SJCRH30 (cell line): ENCODE measurements around the gene GLS2. TPM values are rescaled to one million over a fixed set of nuclear protein-coding genes. Genes with fewer than 3 reads are reported as not detected.
"Not testable (repeated sequence)": the region's sequence is repeated elsewhere in the genome, so short reads cannot be mapped to it uniquely, and the experiment has no call there.

ENCODE experiments used
- DNase-seq, 2 experiments: peaks; one replicate each; pipeline ENCODE4 v3.0.0-alpha.2; 2015 to 2020
- H3K27ac ChIP-seq: fragments of 250-450 bp; sonication (Bioruptor Pico); 2 replicates; pipeline ENCODE4 v1.5.1; 2020; ENCODE audit warnings: mild to moderate bottlenecking, moderate library complexity
- H3K27me3 ChIP-seq: fragments of 250-450 bp; sonication (Bioruptor Pico); 2 replicates; pipeline ENCODE4 v1.5.1; 2020; ENCODE audit warnings: mild to moderate bottlenecking, moderate library complexity
- H3K36me3 ChIP-seq: fragments of 250-450 bp; sonication (Bioruptor Pico); 2 replicates; pipeline ENCODE4 v1.5.1; 2020; ENCODE audit warnings: mild to moderate bottlenecking, moderate library complexity
- H3K4me1 ChIP-seq: fragments of 250-450 bp; sonication (Bioruptor Pico); 2 replicates; pipeline ENCODE4 v1.5.1; 2020; ENCODE audit warnings: mild to moderate bottlenecking, moderate library complexity
- H3K4me3 ChIP-seq: fragments of 250-450 bp; sonication (Bioruptor Pico); 2 replicates; pipeline ENCODE4 v1.5.1; 2020; ENCODE audit warnings: mild to moderate bottlenecking, moderate library complexity
- H3K9me3 ChIP-seq: fragments of 250-450 bp; sonication (Bioruptor Pico); replicated peaks from 2 replicates; pipeline ENCODE4 v1.5.1; 2020; ENCODE audit warnings: mild to moderate bottlenecking, moderate library complexity
- total RNA-seq: library from RNA; depleted of rRNA; stranded (reverse); fragments of >200 nt; shearing (Covaris generic); gene quantifications from 2 replicates; pipeline ENCODE4 v1.2.3, GENCODE V29; 2014

GLS2 gene
- total RNA-seq, 1 experiment from 2014 or later = not detected

DNA sequence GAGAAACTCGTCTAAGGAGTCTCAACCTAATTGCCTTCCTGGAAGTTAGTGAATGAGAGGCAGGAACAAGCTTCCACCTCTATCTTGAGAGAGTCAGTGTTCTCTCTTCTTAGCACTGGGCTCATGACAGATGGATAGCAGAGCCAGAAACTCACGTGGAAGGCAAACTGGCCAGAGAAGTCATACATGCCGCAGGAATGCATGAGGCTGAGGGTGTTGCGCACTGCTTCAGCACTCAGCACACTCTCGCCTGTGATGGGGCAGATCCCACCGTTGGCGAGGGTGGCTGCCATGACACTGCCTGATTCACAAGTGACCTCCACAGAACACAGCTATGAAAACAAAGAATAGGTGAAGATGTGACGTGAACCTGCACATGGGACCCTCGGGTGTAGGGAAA is 13.6 kb downstream of the GLS2 start:
- no peaks in the 10 kb centered on the region for H3K4me1 ChIP-seq
- H3K27ac ChIP-seq = no peak overlapping the region
- H3K9me3 ChIP-seq = no peaks in the 10 kb centered on the region
- peaks cover 7% of the 10 kb centered on the region; the same call in 1 of the 2 replicates for H3K36me3 ChIP-seq
- H3K4me3 ChIP-seq = no peak overlapping the region
- no peak for DNase-seq
- no peaks in the 10 kb centered on the region for H3K27me3 ChIP-seq

DNA sequence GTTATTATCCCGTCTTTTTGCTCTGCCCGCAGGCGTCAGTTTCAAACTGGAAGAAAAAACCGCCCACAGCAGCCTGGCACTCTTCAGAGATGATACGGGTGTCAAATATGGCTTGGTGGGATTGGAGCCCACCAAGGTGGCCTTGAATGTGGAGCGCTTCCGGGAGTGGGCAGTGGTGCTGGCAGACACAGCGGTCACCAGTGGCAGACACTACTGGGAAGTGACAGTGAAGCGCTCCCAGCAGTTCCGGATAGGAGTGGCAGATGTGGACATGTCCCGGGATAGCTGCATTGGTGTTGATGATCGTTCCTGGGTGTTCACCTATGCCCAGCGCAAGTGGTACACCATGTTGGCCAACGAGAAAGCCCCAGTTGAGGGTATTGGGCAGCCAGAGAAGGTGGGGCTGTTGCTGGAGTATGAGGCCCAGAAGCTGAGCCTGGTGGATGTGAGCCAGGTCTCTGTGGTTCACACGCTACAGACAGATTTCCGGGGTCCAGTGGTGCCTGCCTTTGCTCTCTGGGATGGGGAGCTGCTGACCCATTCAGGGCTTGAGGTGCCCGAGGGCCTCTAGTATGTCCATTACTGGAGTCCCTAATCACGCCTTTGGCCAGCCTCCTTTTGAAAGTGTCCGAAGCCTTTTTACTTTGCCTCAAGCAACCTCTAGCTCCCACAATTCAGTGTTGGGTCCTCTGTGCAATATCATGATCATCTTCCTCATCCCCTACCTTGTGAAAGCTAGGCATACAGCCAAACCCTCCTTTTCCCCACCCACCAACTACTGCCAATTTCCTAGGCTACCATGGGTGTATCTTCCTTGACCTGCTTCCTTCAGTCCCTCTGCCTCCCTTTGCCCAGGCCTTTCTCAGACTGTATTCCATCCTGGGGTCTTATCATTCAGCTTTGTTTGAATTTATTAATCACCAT is 18.7 kb downstream of the GLS2 start:
- Histone ChIP-seq H3K4me3 (peak overlapping the region; percentile 89), H3K27ac (peak overlapping the region; percentile 83), H3K9me3 (no peaks in the 10 kb centered on the region), H3K36me3 (peaks cover 7% of the 10 kb centered on the region; the same call in 1 of the 2 replicates), H3K27me3 (no peaks in the 10 kb centered on the region), H3K4me1 (no peaks in the 10 kb centered on the region)
- no peak for DNase-seq

DNA sequence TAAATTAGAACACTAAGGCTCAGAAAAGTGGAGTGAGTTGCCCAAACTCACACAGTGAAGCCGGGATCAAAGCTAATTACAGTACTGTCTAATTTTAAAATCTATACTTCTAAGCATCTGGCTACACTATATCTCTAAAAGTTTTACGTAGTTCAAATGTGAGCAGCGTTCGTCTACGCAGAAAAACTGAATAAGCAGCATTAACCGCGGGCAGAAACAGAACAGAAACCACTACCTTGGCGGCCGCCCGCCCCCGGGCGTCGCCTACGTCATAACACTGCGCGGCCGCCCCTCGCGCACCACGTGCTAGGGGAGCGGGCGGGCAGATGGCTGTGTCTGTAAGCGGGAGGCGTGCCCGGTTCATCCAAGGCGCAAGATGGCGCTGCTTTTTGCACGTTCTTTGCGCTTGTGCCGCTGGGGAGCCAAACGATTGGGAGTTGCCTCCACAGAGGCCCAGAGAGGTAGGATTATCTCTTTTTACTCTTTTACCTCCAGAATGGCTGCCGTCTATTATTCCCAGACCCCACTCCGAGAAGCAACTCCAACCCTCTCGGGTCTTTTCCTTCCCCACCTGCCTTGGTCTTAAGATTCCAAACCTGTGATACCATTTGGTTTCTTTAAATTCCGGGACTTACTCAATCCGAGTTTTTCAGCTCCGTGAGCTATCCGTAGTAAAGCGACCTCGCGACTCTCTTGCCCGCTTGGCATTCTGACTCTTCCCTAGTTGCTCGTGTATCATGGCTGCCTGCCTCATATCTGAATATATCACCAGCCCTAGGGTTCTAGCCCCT is 19.6 kb downstream of the GLS2 start, which contains the start of gene SPRYD4:
TSS of gene SPRYD4 (plus strand) at position 363 of the 791 bp plus-strand sequence. CDS start at position 377, 14 bp downstream.
- Histone ChIP-seq H3K4me1 (no peaks in the 10 kb centered on the region), H3K27me3 (no peaks in the 10 kb centered on the region), H3K27ac (peak within 1 kb of the TSS; percentile 83), H3K9me3 (no peaks in the 10 kb centered on the region), H3K4me3 (peak within 1 kb of the TSS; percentile 89), H3K36me3 (peaks cover 4% of the 10 kb centered on the region; the same call in 1 of the 2 replicates)
- peak; percentile 89 to 93 for DNase-seq

DNA sequence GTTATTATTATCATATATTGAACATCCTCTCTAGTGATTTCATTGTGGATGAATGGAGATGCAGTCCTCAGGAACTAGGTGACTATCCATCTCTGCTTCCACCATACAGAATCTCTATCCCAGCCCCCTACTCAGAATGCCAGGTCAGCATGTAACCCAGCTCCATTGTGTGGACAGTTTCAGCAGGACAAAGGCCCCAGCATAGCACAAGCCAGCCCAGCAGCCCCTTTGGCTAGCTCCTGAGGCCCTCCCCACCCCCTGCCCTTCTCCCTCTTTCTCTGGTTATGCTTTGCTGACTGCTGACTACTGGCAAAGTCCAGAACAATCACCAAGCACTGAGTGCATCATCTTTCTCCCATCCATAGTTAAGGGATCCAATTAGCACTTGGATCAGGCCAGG is 25.4 kb downstream of the GLS2 start:
- no peak for DNase-seq
- H3K27ac ChIP-seq = no peak overlapping the region
- H3K4me3 ChIP-seq = no peak overlapping the region

DNA sequence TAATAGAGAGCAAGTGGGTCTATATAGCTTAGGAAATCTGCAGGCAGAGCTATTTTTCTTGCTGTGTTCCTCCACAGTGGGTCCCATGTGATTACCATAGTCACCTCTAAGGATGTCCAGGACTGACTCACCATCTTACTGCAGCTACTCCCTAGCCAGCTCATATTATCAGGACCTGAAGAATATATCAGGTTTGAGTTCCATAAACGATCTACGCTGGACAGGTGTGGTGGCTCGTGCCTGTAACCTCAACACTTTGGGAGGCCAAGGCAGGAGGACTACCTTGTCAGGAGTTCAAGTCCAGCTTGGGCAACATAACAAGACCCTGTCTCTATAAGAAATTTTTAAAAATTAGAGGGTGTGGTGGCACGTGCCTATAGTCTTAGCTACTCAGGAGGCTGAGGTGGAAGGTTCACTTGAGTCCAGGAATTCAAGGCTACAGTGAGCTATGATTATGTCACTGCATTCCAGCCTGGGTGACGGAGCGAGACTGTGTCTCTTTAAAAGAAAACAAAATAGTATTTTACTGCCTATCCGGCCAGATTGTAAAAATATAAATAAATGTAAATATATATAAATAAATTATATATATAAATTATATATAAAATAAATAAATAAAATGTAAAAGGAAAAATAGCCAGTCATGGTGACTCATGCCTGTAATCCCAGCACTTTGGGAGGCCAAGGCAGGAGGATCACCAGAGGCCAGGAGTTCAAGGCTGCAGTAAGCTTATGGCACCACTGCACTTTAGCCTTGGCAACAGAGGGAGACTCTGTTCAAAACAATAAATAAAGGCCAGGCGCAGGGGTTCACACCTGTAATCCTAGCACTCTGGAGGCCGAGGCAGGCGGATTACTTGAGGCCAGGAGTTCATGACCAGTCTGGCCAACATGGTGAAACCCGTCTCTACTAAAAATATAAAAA is 26.5 kb downstream of the GLS2 start:
- H3K4me1 ChIP-seq = no peaks in the 10 kb centered on the region
- H3K9me3 ChIP-seq = no peaks in the 10 kb centered on the region
- H3K36me3 ChIP-seq = no peaks in the 10 kb centered on the region
- no peak for DNase-seq
- no peak overlapping the region for H3K4me3 ChIP-seq
- H3K27me3 ChIP-seq = no peaks in the 10 kb centered on the region
- H3K27ac ChIP-seq = no peak overlapping the region

More for the DNA sequence above, 25.4 kb downstream of the GLS2 start:
- Histone ChIP-seq H3K4me1 (no peaks in the 10 kb centered on the region), H3K27me3 (no peaks in the 10 kb centered on the region), H3K36me3 (no peaks in the 10 kb centered on the region), H3K9me3 (no peaks in the 10 kb centered on the region)

DNA sequence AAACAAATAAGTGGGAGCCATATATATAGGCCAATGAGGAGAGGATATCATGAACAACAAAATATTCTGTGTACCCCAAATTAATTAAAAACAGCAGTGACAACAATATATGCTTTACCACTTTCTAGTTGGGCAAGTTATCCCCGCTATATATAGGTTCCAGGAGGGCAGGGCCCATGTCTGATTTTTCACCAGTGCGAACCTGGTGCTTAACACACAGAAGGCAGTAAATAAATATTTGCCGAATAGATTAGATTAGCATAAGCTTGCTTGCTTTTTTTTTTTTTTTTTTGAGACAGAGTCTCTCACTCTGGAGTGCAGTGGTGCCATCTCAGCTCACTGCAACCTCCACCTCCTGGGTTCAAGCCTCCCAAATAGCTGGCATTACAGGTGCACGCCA is 30.1 kb downstream of the GLS2 start:
- Histone ChIP-seq H3K36me3 (no peaks in the 10 kb centered on the region), H3K4me1 (no peaks in the 10 kb centered on the region), H3K27ac (no peak overlapping the region), H3K9me3 (no peaks in the 10 kb centered on the region), H3K4me3 (no peak overlapping the region), H3K27me3 (no peaks in the 10 kb centered on the region)
- DNase-seq = no peak

DNA sequence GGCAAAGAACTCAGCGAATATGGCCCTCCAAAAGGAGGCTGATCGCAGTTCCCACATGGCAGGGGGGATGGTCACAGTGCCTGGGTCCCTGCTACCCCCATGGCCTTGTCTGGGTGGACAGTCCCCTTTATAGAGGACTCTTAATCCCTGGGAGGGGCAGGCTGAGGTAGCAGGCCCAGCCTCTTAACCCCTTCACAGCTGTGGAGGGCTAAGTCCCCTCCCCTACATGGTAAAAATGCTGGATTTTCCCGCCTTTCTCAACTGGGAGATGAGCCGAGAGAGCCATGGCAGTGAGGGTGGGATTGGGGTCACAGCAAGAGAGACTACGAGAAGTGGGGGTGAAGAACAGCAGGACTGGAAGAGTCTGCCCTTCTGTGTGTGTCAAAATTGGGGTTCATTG is 33.4 kb downstream of the GLS2 start, which contains the start of gene MIP:
TSS of gene MIP (minus strand) at position 101 of the 400 bp plus-strand sequence. CDS start at position 57, 44 bp downstream.
- no peaks in the 10 kb centered on the region for H3K36me3 ChIP-seq
- no peak for DNase-seq
- H3K27ac ChIP-seq = no peak within 1 kb of the TSS
- H3K27me3 ChIP-seq = no peaks in the 10 kb centered on the region
- H3K4me1 ChIP-seq = peaks cover 4% of the 10 kb centered on the region
- H3K9me3 ChIP-seq = no peaks in the 10 kb centered on the region
- no peak within 1 kb of the TSS for H3K4me3 ChIP-seq

DNA sequence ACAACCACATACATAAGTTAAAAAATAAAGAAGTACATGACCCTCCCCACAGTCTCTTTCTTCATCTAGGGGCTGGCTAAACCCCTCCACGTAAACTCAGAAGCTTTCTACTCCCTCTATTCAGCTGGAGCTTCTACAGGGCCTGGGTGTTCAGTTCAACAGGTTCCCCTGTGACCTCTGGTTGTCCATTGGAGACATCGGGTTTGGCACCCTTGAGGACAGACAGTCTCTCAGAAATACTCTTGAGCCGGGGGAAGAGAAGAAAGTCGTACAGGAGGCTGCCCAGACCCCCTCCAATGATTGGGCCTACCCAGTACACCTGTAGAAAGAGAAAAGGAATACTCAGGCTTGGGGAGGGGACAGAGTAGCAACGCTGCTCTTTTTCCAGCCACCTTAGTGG is 36.8 kb downstream of the GLS2 start:
- Histone ChIP-seq H3K27ac (no peak overlapping the region), H3K4me3 (no peak overlapping the region), H3K36me3 (no peaks in the 10 kb centered on the region), H3K27me3 (no peaks in the 10 kb centered on the region), H3K9me3 (no peaks in the 10 kb centered on the region), H3K4me1 (peaks cover 4% of the 10 kb centered on the region)
- DNase-seq = no peak

DNA sequence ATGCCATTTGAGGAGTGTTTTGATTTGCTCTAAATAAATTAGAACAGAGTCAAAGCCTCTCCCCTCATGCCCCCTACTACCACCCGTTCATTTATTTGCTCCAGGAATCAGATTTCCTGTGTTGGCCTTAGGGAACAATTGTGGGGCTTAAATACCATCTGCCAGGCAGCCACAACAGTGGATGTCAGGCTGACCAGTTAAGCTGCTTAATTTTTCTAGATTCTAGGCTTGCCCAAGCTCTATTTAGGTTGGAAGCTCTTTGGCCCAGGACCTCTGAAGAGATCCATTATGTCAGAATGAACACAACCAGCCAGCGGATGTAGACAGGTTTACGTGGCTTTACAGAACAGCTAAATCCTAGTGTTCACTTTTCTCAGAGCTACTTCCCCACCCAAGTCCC is 37.7 kb downstream of the GLS2 start:
- Histone ChIP-seq H3K9me3 (no peaks in the 10 kb centered on the region), H3K27ac (no peak overlapping the region), H3K4me1 (peaks cover 4% of the 10 kb centered on the region), H3K27me3 (no peaks in the 10 kb centered on the region), H3K36me3 (no peaks in the 10 kb centered on the region), H3K4me3 (no peak overlapping the region; the same call in 1 of the 2 replicates)
- peak; percentile 35 to 64 for DNase-seq

DNA sequence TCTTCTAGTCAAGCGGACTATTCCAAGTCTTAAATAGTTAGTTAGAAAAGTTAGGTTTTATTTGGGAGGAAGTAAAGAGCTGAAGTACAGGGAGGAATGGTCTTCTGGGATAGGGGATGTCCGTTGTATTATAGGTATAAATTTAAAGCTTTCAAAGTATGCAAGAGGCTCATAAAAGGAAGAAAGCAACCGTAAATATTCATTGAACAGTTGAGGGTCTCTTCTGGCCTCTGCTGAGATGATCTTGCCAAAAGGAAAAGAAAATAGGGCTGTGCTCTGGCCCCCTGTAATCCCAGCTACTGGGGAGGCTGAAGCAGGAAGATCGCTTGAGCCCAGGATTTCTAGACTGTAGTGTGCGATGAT is 38.4 kb downstream of the GLS2 start:
- DNase-seq = peak in 1 of 2 experiments; percentile 48
- no peaks in the 10 kb centered on the region for H3K27me3 ChIP-seq
- H3K9me3 ChIP-seq = no peaks in the 10 kb centered on the region
- peaks cover 4% of the 10 kb centered on the region for H3K4me1 ChIP-seq
- peak overlapping the region; percentile 71 for H3K4me3 ChIP-seq
- no peaks in the 10 kb centered on the region for H3K36me3 ChIP-seq
- H3K27ac ChIP-seq = peak overlapping the region; percentile 93

DNA sequence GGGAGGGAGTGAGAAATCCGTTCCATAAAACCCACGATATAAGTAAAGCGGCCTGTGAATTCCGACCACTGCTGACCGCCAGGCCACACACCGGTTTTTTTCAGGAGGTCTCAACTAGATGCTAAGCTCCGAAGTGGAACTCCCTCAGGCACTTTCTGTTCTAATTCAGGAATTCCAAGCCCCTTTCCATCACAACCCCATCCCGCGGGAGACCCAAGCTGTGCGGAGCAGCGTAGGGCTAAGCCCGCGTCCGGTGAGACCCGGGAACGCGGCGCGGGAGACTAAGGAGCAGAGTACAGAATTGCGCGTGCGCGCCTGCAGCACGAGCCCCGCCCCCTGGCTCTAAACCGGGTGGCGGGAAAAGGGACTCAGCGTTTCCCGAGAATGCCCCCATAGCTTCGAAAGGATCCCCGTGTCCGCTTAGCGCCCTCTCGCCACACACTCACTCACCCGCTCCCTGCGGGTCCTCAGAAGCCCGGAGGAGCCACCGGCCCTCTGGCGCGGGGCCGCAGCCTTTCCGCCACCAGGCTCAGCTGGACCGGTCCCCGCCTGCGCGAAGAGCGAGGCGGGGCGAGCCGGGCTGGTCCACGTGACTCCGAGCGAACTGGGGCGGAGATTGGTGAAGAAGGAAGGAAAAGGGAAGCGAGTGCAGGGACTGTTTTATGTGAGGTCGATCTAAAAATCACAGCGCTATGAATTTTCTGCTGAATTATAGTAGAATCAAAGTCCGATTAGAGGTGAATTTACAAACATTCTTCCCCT is 38.9 kb downstream of the GLS2 start, which contains the start of gene TIMELESS:
TSS of gene TIMELESS (minus strand) at position 567 of the 762 bp plus-strand sequence. CDS start 15,256 bp downstream, outside the sequence.
- Histone ChIP-seq H3K4me1 (peaks cover 4% of the 10 kb centered on the region), H3K27ac (peak within 1 kb of the TSS; percentile 93), H3K27me3 (no peaks in the 10 kb centered on the region), H3K36me3 (no peaks in the 10 kb centered on the region), H3K4me3 (peak within 1 kb of the TSS; percentile 71), H3K9me3 (no peaks in the 10 kb centered on the region)
- peak; percentile 89 to 92 for DNase-seq

DNA sequence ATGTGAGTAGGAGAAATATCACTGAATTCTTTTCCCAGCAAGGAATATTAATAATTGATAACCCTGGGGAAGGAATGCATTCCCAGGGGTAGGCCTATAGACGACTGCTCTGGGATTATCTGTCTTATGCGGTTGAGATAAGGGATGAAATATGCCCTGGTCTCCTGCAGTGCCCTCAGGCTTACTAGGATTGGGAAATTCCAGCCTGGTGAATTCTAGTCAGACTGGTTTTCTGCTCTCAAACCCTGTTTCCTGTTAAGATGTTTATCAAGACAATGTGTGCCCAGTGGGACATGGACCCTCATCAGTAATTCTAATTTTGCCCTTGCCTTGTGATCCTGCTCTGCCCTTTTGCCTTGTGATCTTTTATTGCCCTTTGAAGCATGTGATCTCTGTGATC is 44.8 kb downstream of the GLS2 start:
- H3K4me1 ChIP-seq, H3K9me3 ChIP-seq, H3K27ac ChIP-seq, DNase-seq, H3K27me3 ChIP-seq, H3K4me3 ChIP-seq, H3K36me3 ChIP-seq: not testable (repeated sequence)

DNA sequence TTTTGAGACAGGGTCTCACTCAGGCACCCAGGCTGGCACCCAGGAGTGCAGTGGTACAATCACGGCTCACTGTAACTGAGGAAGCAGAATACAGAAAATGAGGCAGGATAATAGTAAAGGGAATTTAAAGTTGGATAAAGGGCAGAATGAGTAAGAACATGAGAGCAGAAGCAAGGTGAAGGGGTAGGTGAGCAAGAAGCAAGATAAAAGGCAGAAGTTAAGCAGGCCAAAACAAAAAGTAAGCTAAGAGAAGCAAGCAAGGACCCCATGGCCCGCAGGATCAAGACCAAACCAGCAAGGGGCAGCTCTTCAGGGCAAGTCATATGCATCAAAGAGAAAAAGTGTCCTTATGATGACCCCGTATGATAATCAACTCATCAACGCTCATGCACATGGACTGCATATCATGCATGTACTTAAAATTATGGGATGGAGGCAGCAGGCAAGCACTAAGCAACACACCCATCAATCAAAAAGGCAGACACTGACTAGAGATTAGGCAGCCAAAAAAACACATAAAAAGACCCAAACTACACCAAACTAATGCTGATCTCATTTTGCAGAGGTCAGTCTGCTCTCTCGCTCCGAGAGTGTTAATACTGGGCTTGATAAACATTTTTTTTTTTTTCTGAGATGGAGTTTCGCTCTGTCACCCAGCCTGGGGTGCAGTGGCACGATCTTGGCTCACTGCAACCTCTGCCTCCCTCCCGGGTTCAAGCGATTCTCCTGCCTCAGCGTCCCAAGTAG is 50.4 kb downstream of the GLS2 start:
- H3K27ac ChIP-seq = no peak overlapping the region
- H3K4me1 ChIP-seq = no peaks in the 10 kb centered on the region
- H3K36me3 ChIP-seq = no peaks in the 10 kb centered on the region
- no peak overlapping the region for H3K4me3 ChIP-seq
- H3K9me3 ChIP-seq = no peaks in the 10 kb centered on the region
- no peaks in the 10 kb centered on the region for H3K27me3 ChIP-seq
- no peak for DNase-seq
